NOMO-1 treated with DMSO at 0.1 percent for 48 hours (cell line): ENCODE data around the gene ME3.
A peak's percentile ranks its signal among the peaks of the same experiment; 100 is the strongest.
"Not testable (repeated sequence)": the region's sequence is repeated elsewhere in the genome, so short reads cannot be mapped to it uniquely, and the experiment has no call there.

Experiments used
- DNase-seq: peaks from one replicate; lab custom pipeline; 2025; ENCODE audit not compliant: unreplicated experiment; lab: John Stamatoyannopoulos, UW

ME3 gene

GRCh38 chr11:86442827-86443226 lies 229.6 kb downstream of the ME3 start:
- no peak for DNase-seq

GRCh38 chr11:86442420-86442819 lies 230.0 kb downstream of the ME3 start:
- no peak for DNase-seq

- DNase-seq: no peak
Observed at GRCh38 chr11:86440843-86441242, 231.6 kb downstream of the ME3 start.

GRCh38 chr11:86440305-86440716 lies 232.1 kb downstream of the ME3 start:
- no peak for DNase-seq

GRCh38 chr11:86438685-86439084 lies 233.7 kb downstream of the ME3 start:
- DNase-seq: peak; percentile 27

GRCh38 chr11:86435711-86436110 lies 236.7 kb downstream of the ME3 start:
- DNase-seq: no peak

GRCh38 chr11:86433361-86434095 lies 238.9 kb downstream of the ME3 start:
- DNase-seq: not testable (repeated sequence)

GRCh38 chr11:86431258-86431657 lies 241.2 kb downstream of the ME3 start:
- no peak for DNase-seq

- DNase-seq: no peak
Observed at GRCh38 chr11:86427441-86427840, 245.0 kb downstream of the ME3 start.

DNA sequence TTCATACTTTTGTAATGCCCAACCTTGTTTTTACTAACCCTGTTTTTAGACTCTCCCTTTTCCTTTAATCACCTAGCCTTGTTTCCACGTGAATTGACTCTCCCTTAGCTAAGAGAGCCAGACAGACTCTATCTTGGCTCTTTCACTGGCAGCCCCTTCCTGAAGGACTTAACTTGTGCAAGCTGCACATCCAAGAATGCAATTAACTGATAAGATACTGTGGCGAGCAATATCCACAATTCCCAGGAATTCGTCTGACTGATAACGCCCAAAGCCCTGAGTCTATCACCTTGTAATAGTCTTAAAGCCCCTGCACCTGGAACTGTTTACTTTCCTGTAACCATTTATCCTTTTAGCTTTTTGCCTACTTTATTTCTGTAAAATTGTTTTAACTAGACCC lies 248.9 kb downstream of the ME3 start:
- not testable (repeated sequence) for DNase-seq

DNA sequence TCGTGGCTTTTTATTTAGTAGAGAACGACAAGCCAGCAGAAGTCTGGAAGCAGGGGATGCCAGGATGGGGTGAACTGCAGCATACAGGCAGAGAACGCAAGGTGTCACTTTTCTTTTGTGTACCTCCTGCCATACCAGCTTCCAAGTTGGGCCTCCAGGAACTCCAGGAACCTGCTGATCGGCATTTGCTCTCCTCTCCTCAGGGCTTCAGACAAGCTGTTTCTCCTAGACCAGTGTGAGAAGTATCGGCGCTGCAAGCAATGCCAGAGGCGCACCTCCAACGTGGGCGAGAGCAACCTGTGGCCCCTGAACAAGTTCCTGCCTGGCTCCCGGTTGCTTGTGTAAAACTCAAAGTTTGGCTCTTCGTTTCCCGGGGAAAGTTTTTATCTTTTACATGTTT lies 250.0 kb downstream of the ME3 start:
- no peak for DNase-seq

DNA sequence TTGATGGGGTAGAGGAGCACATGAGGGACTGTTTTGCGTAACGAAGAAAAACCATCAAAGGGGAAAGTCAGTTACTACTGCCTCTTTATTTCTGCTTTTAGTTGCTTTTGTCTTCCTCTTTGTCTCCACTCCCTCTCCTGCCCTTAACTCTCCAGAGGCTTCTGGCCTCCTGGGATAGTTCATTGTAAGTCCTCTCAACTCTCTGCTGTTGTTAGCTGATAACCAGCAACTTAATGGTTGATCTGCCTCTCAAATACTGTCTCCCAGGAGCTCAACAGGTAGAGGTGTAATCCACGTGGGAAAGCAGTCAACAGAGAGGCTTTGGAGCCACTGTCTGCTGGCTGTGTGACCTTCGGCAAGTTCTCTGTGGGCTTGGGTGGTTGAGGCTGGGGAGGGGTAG lies 250.5 kb downstream of the ME3 start:
- DNase-seq: peak; percentile 3

DNA sequence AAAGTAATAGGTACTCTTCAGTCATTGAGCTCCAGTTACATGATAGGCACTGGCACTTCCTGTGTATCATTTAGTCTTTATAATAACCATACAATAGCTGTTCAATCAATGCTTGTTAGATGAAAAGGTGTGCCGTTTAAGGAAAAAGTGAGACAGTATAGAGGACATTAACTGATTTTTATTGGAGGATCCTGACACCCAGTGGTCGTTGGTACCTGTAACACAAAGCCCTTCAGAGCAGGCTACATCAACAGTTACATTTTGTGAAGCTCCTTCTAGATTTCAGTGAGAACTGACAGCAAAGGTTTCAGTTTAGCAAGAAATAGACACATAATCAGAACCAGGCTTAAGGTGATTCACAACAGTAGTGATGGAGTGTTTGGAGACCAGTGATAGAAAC lies 253.5 kb downstream of the ME3 start:
- DNase-seq: no peak

DNA sequence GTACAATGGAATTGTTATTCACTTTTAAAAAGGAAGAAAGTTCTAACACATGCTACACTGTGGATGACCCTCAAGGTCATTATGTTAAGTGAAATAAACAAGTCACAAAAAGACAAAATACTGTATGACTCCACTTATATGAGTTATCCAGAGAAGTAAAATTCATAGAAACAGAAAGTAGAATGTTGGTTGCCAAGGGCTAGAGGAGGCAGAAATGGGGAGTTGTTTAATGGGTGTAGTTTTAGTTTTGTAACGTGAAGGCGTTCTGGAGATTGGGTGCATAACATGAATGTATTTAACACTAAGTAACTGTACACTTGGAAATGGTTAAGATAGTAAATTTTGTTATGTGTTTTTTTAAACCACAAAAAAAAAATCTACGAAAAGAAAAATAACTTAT lies 253.9 kb downstream of the ME3 start:
- DNase-seq: no peak

DNA sequence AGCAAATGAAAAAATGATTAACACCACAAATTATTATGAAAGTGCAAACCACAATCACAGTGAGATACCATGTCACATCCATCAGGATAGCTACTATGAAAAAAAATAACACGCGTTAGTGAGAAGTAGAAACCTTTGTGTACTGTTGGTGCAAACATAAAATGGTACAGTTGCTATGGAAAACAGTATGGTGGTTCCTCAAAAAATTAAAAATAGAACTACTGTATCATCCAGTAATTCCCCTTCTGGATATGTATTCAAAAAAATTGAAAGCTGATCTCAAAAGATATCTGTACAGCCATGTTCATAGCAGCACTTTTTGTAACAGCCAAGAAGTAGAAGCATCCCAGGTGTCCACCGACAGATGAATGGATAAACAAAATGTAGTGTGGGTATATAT lies 254.3 kb downstream of the ME3 start:
- no peak for DNase-seq

GRCh38 chr11:86416951-86417350 lies 255.5 kb downstream of the ME3 start:
- not testable (repeated sequence) for DNase-seq

DNA sequence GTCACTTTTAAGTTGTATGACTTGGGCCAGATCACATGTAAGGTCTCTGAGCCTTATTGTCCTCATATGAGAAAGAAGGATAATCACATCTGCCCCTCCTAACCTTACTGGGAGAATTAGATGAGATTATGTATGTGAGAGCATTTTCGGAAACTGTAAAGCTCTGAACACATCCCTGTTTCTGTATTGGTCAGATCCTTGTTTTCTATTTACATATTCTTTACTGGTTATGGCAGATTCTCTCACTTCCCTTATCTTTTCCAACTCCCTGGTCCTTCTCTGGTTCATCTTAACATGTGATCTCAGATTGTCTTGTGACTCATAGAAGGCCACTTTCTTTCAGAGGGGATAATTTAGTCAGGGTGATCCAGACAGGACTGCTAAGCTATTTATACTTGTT lies 255.9 kb downstream of the ME3 start:
- peak; percentile 84 for DNase-seq

DNA sequence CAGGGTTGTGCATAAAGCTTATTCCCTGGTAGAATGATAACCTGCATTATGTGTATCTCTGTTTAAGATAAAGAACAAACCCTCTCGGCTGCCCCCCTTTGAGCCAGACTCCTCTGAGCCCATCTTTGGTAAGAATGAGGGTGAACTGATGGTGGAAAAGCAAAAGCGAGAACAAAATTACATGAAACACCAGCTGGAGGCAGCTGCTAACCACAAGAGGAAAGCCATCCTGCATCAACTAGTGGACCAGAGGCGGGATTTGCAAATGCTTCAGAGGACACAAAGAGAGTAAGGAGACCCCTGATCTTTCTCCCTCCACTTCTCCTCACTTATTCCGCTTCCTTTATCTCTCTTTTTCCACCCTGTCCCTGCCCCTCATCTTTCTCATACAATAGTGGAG lies 257.4 kb downstream of the ME3 start:
- DNase-seq: no peak

DNA sequence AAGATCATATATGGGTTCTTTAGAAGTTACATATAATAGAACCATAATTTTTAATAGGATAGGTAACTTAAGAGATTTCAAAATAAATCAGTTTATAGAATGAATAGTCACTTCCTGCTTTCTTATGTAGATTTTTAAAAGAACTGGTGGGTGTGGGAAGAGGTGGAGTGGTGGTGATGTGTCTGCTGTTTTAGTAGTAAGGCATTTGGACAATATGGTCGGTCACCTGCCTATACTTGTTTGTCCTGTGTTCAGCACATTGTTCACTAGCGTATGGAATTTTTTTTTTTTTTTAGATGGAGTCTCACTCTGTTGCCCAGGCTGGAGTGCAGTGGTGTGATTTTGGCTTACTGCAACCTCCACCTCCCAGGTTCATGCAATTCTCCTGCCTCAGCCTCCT lies 258.4 kb downstream of the ME3 start:
- no peak for DNase-seq

DNA sequence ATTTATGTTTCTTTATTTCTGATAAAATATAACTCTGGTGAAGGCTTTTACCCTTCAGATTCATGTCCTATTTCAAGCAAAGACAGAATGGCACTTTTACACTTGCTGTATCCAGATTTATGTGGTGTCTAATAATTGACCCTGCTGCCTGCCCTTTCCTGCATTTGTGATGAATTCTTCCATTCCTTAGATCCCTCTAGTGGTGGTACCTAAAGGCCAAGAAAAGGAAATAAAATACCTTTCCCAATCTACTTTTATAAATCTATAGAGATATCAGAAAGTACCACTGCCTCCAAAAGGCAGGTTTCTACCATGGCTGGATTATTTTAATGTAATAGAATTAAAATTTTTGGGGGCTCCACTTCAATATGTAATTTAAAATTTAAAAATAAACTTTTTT lies 263.6 kb downstream of the ME3 start:
- no peak for DNase-seq

GRCh38 chr11:86403458-86403857 lies 269.0 kb downstream of the ME3 start:
- DNase-seq: no peak

DNA sequence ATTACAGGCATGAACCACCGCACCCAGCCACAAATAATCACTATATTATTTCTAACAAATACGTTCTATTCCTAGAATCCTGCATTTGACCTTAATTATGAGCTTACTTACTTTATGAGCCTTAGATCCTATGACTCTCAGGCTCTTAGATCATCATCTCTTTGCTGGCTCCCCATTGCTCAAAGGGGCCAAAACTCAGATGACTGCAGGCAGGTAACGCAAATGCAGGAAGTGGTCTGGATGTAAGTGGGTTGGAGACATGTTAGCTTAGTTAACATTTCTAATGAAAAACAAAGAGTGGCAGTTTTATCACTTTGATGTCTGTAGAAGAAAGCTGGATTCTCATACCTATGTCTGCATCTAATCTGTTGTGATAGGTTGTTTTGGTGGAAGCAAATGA lies 274.3 kb downstream of the ME3 start:
- DNase-seq: no peak

GRCh38 chr11:86397351-86397750 lies 275.1 kb downstream of the ME3 start:
- DNase-seq: no peak
